HAP-1 (cell line): ENCODE results near the gene RABAC1.
"Not testable (repeated sequence)": the region's sequence is repeated elsewhere in the genome, so short reads cannot be mapped to it uniquely, and the experiment has no call there.

Experiments used
- DNase-seq, 2 experiments: peaks; one replicate each; pipeline ENCODE4 v3.0.0-alpha.2; 2016 to 2020; ENCODE audit warnings: low spot score in 2 of 2
- H3K27me3 ChIP-seq: fragments of 250-450 bp; sonication (Bioruptor Pico); 2 replicates; pipeline ENCODE4 v1.5.1; 2020; ENCODE audit warnings: low read depth, mild to moderate bottlenecking, moderate library complexity
- H3K36me3 ChIP-seq: fragments of 250-450 bp; sonication (Bioruptor Pico); replicated peaks from 2 replicates; pipeline ENCODE4 v1.5.1; 2020; ENCODE audit warnings: mild to moderate bottlenecking
- H3K4me1 ChIP-seq: fragments of 250-450 bp; sonication (Bioruptor Pico); 2 replicates; pipeline ENCODE4 v1.5.1; 2020; ENCODE audit warnings: mild to moderate bottlenecking
- H3K4me3 ChIP-seq: fragments of 250-450 bp; sonication (Bioruptor Pico); 2 replicates; pipeline ENCODE4 v1.5.1; 2020; ENCODE audit warnings: mild to moderate bottlenecking, moderate library complexity
- H3K9me3 ChIP-seq: fragments of 250-450 bp; sonication (Bioruptor Pico); 2 replicates; pipeline ENCODE4 v1.5.1; 2020; ENCODE audit warnings: mild to moderate bottlenecking, moderate library complexity
- in situ Hi-C: fragments of 300-500 bp; cut with MboI; formaldehyde crosslinking; loops from 3 replicates; pipeline ENCODE4 v1.14.3; 2020; ENCODE audit warnings: low sequenced_read_pairs, inconsistent platforms, mixed read lengths

Gene RABAC1

GRCh38 chr19:41994994-41995958, 36.2 kb upstream of the RABAC1 start:
- Histone ChIP-seq H3K9me3 (no peaks in the 10 kb centered on the region), H3K27me3 (peaks cover 8% of the 10 kb centered on the region; the same call in 1 of the 2 replicates), H3K36me3 (no peaks in the 10 kb centered on the region), H3K4me3 (no peak overlapping the region), H3K4me1 (no peaks in the 10 kb centered on the region)
- in situ Hi-C loops: no loop called here
- DNase-seq: no peak

GRCh38 chr19:41994521-41994971, 35.4 kb upstream of the RABAC1 start:
- peak overlapping the region; percentile 58 for H3K4me3 ChIP-seq
- peaks cover 8% of the 10 kb centered on the region; the same call in 1 of the 2 replicates for H3K27me3 ChIP-seq
- in situ Hi-C loops: no loop called here
- no peaks in the 10 kb centered on the region for H3K9me3 ChIP-seq
- DNase-seq: no peak
- H3K36me3 ChIP-seq: no peaks in the 10 kb centered on the region
- H3K4me1 ChIP-seq: no peaks in the 10 kb centered on the region

DNA sequence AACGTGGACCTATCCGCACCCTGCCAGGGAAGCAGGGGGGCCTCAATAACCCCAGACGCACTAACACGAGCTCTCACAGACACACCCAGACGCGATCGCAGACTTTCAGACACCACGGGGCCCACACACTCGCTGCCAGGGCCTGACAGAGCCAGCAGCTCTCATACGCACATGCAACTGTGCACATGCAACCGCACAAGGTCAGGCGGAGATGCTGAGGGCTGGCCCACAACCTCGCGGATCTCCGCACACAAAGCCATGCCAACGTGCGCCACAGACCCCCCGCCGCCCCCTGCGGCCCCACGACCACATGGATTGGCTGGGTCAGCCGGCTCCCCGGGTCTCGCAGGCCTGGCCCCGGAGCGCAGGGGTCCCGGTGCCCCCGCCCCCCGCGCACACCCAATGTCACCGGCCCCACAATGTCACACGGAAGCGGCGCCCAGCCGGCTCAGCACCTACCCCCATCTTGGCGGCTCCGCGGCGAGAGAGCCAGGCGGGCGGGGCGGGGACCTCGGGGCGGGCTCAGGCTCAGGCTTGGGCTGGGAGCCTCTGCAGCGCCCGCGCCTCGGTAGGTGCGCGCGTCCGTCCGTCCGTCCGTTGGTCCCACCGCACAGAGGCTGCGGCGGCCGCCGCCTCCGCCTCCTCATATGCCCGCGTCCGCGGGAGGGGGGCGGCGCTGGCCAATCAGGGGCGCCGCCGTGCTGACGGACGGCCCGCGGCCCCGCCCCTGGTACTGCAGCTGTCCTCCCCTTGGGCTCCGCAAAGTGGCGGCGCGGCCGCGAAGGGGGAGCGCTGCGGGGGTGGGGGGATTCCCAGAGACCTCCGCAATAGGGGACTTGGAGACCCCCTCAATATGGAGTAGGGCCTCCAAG, 34.7 kb upstream of the RABAC1 start, which contains the start of gene ATP1A3:
TSS of gene ATP1A3 (minus strand) at position 619 of the 872 bp plus-strand sequence. CDS start at position 465, 154 bp downstream.
- Histone ChIP-seq H3K4me3 (peak within 1 kb of the TSS; percentile 58), H3K9me3 (no peaks in the 10 kb centered on the region), H3K36me3 (no peaks in the 10 kb centered on the region), H3K27me3 (peaks cover 8% of the 10 kb centered on the region; the same call in 1 of the 2 replicates), H3K4me1 (no peaks in the 10 kb centered on the region)
- in situ Hi-C loops: no loop called here
- DNase-seq: peak; percentile 74 to 84

DNA sequence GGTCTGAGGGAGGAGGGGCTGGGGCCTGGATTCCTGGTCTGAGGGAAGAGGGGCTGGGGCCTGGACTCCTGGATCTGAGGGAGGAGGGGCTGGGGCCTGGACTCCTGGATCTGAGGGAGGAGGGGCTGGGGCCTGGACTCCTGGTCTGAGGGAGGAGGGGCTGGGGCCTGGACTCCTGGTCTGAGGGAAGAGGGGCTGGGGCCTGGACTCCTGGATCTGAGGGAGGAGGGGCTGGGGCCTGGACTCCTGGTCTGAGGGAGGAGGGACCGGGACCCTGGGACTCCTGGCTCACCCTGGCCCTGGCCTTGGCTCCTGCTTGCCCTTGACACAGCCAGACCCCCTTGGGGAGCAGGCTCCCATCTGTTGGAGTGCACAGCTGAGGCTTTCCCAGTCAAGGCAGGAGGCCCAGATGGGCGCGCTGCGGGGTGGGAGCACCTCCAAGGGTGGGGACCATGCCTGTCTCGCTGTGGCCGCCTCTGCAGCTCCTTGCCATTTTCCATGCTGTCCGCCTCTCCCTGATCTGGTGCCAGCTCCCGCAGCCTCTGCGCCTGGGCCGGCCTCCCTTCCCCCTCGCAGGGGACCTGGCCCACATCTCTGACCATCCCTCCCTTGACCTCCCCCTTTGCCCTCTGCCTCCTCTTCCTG, 32.9 kb upstream of the RABAC1 start:
- H3K4me1 ChIP-seq, H3K4me3 ChIP-seq, H3K36me3 ChIP-seq, DNase-seq, H3K27me3 ChIP-seq, in situ Hi-C loops, H3K9me3 ChIP-seq: not testable (repeated sequence)

- H3K4me3 ChIP-seq: no peak overlapping the region
- DNase-seq: no peak
- H3K36me3 ChIP-seq: peaks cover 2% of the 10 kb centered on the region
- in situ Hi-C loops: no loop called here
- H3K4me1 ChIP-seq: no peaks in the 10 kb centered on the region
- no peaks in the 10 kb centered on the region for H3K9me3 ChIP-seq
- H3K27me3 ChIP-seq: no peaks in the 10 kb centered on the region
Measured at GRCh38 chr19:41991025-41991424, 31.9 kb upstream of the RABAC1 start.

- no peak for DNase-seq
- Histone ChIP-seq H3K36me3 (peaks cover 4% of the 10 kb centered on the region), H3K4me3 (no peak overlapping the region), H3K4me1 (no peaks in the 10 kb centered on the region), H3K27me3 (no peaks in the 10 kb centered on the region), H3K9me3 (no peaks in the 10 kb centered on the region)
- in situ Hi-C loops: no loop called here
Measured at GRCh38 chr19:41990615-41991014, 31.5 kb upstream of the RABAC1 start.

- H3K4me3 ChIP-seq: no peak overlapping the region
- H3K4me1 ChIP-seq: no peaks in the 10 kb centered on the region
- H3K9me3 ChIP-seq: no peaks in the 10 kb centered on the region
- in situ Hi-C loops: no loop called here
- no peak for DNase-seq
- peaks cover 4% of the 10 kb centered on the region for H3K36me3 ChIP-seq
- H3K27me3 ChIP-seq: no peaks in the 10 kb centered on the region
Measured at GRCh38 chr19:41990028-41990427, 30.9 kb upstream of the RABAC1 start.

DNA sequence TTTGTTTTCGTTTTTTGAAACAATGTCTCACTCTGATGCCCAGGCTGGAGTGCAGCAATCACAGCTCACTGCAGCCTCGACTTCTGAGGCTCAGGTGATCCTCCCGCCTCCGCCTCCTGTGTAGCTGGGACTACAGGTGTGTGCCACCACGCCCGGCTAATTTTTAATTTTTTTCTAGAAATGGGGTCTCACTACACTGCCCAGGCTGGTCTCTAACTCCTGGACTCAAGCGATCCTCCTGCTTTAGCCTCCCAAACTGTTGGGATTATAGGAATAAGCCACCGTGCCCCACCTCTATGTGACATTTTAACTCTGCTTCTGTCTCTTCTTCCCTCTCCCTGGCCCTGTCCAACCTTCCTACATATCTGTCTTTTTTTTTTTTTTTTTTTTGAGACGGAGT, 29.8 kb upstream of the RABAC1 start:
- in situ Hi-C loops: no loop called here
- no peak overlapping the region for H3K4me3 ChIP-seq
- no peaks in the 10 kb centered on the region for H3K27me3 ChIP-seq
- H3K9me3 ChIP-seq: no peaks in the 10 kb centered on the region
- DNase-seq: no peak
- H3K4me1 ChIP-seq: no peaks in the 10 kb centered on the region
- peaks cover 4% of the 10 kb centered on the region for H3K36me3 ChIP-seq

- H3K4me1 ChIP-seq: no peaks in the 10 kb centered on the region
- H3K4me3 ChIP-seq: no peak overlapping the region
- H3K36me3 ChIP-seq: peaks cover 4% of the 10 kb centered on the region
- H3K27me3 ChIP-seq: no peaks in the 10 kb centered on the region
- DNase-seq: no peak
- in situ Hi-C loops: no loop called here
- H3K9me3 ChIP-seq: no peaks in the 10 kb centered on the region
Measured at GRCh38 chr19:41987141-41987860, 28.2 kb upstream of the RABAC1 start.

- no peak for DNase-seq
- H3K4me3 ChIP-seq: no peak overlapping the region
- in situ Hi-C loops: no loop called here
- no peaks in the 10 kb centered on the region for H3K9me3 ChIP-seq
- H3K4me1 ChIP-seq: no peaks in the 10 kb centered on the region
- H3K27me3 ChIP-seq: no peaks in the 10 kb centered on the region
- peaks cover 9% of the 10 kb centered on the region for H3K36me3 ChIP-seq
Measured at GRCh38 chr19:41984961-41985360, 25.8 kb upstream of the RABAC1 start.

DNA sequence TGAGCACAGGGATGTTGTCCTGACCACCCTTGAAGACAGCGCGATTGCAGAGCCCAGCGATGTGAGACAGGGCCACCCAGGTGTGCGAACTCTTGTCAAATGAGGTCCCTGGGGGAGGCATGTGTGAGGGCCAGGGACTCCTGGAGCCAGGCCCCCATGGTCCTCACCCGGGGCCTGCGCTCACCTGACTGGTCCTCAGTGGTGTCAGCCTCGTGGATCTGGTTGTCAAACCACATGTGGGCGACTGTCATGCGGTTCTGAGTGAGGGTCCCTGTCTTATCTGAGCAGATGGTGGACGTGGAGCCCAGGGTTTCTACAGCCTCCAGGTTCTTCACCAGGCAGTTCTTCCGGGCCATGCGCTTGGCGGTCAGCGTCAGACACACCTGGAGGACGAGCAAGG, 22.6 kb upstream of the RABAC1 start:
- DNase-seq: no peak
- in situ Hi-C loops: no loop called here
- no peaks in the 10 kb centered on the region for H3K4me1 ChIP-seq
- H3K9me3 ChIP-seq: no peaks in the 10 kb centered on the region
- no peak overlapping the region for H3K4me3 ChIP-seq
- no peaks in the 10 kb centered on the region for H3K27me3 ChIP-seq
- peaks cover 9% of the 10 kb centered on the region for H3K36me3 ChIP-seq

GRCh38 chr19:41978470-41978869, 19.3 kb upstream of the RABAC1 start:
- in situ Hi-C loops: no loop called here
- no peaks in the 10 kb centered on the region for H3K4me1 ChIP-seq
- no peaks in the 10 kb centered on the region for H3K9me3 ChIP-seq
- no peak overlapping the region for H3K4me3 ChIP-seq
- H3K27me3 ChIP-seq: no peaks in the 10 kb centered on the region
- DNase-seq: no peak
- peaks cover 9% of the 10 kb centered on the region for H3K36me3 ChIP-seq

GRCh38 chr19:41977916-41978315, 18.8 kb upstream of the RABAC1 start:
- Histone ChIP-seq H3K9me3 (no peaks in the 10 kb centered on the region), H3K4me1 (no peaks in the 10 kb centered on the region), H3K4me3 (no peak overlapping the region), H3K36me3 (peaks cover 9% of the 10 kb centered on the region), H3K27me3 (no peaks in the 10 kb centered on the region)
- in situ Hi-C loops: no loop called here
- DNase-seq: no peak
